OCI-LY1 (cell line): ENCODE data around the gene IL3.

ENCODE experiments used
- CTCF ChIP-seq: fragments of 200-600 bp; sonication (generic), shearing (Covaris generic); IDR thresholded peaks from 2 replicates; pipeline ENCODE4 v1.5.1; 2017; ENCODE audit warnings: mild to moderate bottlenecking, antibody characterized with exemption, low read length, moderate library complexity, mixed read lengths
- EZH2 ChIP-seq: fragments of 200-600 bp; sonication (generic), shearing (Covaris generic); IDR thresholded peaks from 2 replicates; pipeline ENCODE4 v1.8.0; 2017; ENCODE audit warnings: borderline replicate concordance, mixed run types, mild to moderate bottlenecking, antibody characterized with exemption, low read length, moderate library complexity, mixed read lengths

DNA sequence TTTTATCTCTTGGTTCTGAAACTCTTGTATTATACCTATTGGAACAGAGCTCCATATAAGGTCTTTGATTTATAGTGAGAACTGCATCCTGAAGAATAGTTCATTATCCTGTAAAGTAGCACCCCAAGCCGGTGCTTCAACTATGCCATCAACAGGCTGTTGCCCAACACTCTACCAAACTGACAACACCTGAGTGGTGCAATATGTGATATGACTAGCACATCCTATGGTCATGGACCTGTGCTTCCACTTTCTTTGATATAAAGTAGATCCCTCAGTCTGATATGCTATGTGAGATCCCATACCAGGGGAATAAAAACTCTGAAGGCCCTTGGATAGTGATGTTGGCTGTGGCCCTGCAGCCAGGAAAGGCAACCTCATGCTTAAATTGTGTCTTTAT, 28.9 kb downstream of the IL3 start:
- TF ChIP-seq CTCF (no peak), EZH2 (no peak)
